Measurements from ENCODE around the gene HS3ST4. TPM values are rescaled to one million over a fixed set of nuclear protein-coding genes. Genes with fewer than 3 reads are reported as not detected.

HS3ST4 gene
- total and polyA plus RNA-seq, 9 donors: 0.04 to 0.81 (median 0.15) TPM; not detected in 3

DNA sequence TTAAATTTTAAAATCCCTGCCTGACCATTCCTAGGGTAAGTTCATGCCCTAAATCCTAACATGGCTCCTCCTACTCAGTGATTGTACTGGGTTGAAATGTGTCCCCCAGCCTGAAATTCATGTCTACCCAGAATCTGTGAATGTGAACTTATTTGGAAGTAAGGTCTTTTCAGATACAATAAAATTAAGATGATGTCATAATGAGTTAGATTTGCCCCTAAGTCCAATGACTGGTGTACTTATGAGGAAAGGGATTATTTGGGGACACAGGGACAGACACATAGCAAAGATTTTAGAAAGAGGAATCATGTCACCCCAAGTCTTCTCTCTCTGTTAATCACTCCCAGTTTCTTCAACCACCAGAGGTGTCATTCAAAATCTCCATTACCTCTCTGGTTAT is 185.3 kb downstream of the HS3ST4 start:
- no peak overlapping the region for H3K4me3 ChIP-seq (ENCODE audit: low read length)
- H3K27ac ChIP-seq (ENCODE audit: low read length): no peak overlapping the region
- H3K9me3 ChIP-seq (replicated peaks; ENCODE audit: control insufficient read depth, low read depth, low read length): no peaks in the 10 kb centered on the region
- H3K27me3 ChIP-seq (ENCODE audit: control insufficient read depth, insufficient read depth, low read length): no peaks in the 10 kb centered on the region
- no peaks in the 10 kb centered on the region for H3K36me3 ChIP-seq (ENCODE audit: control insufficient read depth, insufficient read depth, low read length)
- no peak for DNase-seq
- H3K4me1 ChIP-seq (ENCODE audit: control insufficient read depth, insufficient read depth, low read length): no peaks in the 10 kb centered on the region

DNA sequence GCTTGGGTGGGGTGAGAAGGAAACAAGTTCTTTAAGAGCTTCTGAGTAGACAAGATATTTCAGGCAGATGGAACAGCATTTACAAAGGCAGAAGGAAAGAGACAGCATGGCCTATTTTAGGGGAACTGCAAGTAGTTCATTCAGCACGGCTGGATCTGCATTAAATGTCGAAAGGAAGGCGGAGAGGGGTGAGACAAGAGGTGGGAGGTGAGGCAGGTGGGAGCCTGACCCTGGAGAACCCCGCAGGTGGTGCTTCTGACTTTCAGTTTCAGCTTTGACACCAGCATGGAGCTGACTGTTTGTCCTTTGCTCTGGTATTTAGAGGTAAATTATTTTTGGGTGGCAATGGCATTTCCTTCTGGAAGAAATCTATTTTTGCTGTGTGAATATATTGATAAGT is 194.8 kb downstream of the HS3ST4 start:
- Histone ChIP-seq H3K27me3 (ENCODE audit: control insufficient read depth, insufficient read depth, low read length) (no peaks in the 10 kb centered on the region), H3K4me1 (ENCODE audit: control insufficient read depth, insufficient read depth, low read length) (no peaks in the 10 kb centered on the region), H3K4me3 (ENCODE audit: low read length) (no peak overlapping the region), H3K27ac (ENCODE audit: low read length) (no peak overlapping the region), H3K9me3 (replicated peaks; ENCODE audit: control insufficient read depth, low read depth, low read length) (no peaks in the 10 kb centered on the region), H3K36me3 (ENCODE audit: control insufficient read depth, insufficient read depth, low read length) (no peaks in the 10 kb centered on the region)
- DNase-seq: no peak
- 70% methylated on average over 4 of the region's 4 CpGs for WGBS (ENCODE audit: insufficient coverage)

DNA sequence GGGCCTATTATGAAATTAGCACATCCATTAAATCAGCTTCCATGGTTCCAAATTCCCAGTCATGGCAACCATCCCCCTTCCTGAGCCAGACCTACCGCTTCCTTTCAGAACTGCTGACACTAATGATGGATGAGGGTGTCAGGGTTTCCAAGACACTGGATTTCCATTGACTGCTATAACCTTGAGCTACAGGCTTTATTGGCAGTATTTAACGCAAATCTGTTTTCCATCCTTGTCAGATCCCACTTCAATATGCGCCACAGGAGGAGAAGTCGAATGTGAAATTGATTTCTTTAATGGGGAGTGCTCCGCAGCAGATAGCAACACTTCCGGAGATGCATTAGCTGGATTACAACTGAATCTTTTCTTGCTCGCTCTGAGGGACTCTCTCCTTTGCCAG is 197.1 kb downstream of the HS3ST4 start:
- DNase-seq: peak; percentile 83
- no peak overlapping the region for H3K27ac ChIP-seq (ENCODE audit: low read length)

DNA sequence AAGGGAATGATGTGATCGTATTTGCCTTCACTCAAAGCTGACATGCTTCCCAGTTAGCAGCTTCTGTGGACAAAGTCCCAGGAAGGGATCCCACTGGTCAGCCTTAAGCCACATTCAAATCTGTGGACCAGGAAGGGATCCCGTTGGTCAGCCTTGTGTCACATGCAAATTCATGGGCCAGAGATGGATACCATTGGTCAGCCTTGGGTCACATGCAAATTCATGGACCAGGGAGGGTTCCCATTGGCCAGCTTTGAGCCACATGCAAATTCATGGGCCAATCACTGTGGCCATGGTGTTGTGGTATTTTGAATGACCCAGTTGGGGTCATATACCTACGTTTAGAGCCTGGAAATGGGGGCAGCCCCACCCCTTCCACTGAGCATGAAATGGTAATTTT is 201.6 kb downstream of the HS3ST4 start:
- Histone ChIP-seq H3K4me3 (ENCODE audit: low read length) (no peak overlapping the region), H3K9me3 (replicated peaks; ENCODE audit: control insufficient read depth, low read depth, low read length) (no peaks in the 10 kb centered on the region), H3K36me3 (ENCODE audit: control insufficient read depth, insufficient read depth, low read length) (no peaks in the 10 kb centered on the region), H3K27ac (ENCODE audit: low read length) (no peak overlapping the region), H3K27me3 (ENCODE audit: control insufficient read depth, insufficient read depth, low read length) (no peaks in the 10 kb centered on the region), H3K4me1 (ENCODE audit: control insufficient read depth, insufficient read depth, low read length) (no peaks in the 10 kb centered on the region)
- DNase-seq: no peak
- WGBS (ENCODE audit: insufficient coverage): 60% methylated on average over 3 of the region's 3 CpGs

More for the DNA sequence above, 197.1 kb downstream of the HS3ST4 start:
- no peaks in the 10 kb centered on the region for H3K9me3 ChIP-seq (replicated peaks; ENCODE audit: control insufficient read depth, low read depth, low read length)
- WGBS (ENCODE audit: insufficient coverage): 0% methylated on average over 2 of the region's 7 CpGs
- H3K36me3 ChIP-seq (ENCODE audit: control insufficient read depth, insufficient read depth, low read length): no peaks in the 10 kb centered on the region
- no peak overlapping the region for H3K4me3 ChIP-seq (ENCODE audit: low read length)
- H3K4me1 ChIP-seq (ENCODE audit: control insufficient read depth, insufficient read depth, low read length): no peaks in the 10 kb centered on the region
- H3K27me3 ChIP-seq (ENCODE audit: control insufficient read depth, insufficient read depth, low read length): no peaks in the 10 kb centered on the region

DNA sequence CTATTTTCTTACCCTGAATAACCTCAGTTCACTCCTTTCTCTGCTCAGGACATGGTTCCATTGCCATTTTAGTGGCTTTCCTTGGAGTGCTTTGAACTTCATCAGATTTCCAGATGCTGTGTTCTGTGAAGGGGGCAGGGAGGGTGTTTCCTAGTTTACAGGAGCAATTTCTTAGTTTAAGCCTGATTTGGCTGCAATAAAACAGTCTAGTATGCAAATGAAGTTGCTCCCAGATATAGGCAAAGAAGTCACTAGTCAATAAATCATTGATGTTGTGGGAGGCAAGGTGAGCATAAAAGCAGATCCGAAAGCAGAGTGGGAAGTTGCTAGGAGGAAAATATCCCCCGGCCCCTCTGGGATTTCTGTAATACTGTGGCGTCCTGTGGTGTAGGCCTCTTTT is 202.3 kb downstream of the HS3ST4 start:
- Histone ChIP-seq H3K36me3 (ENCODE audit: control insufficient read depth, insufficient read depth, low read length) (no peaks in the 10 kb centered on the region), H3K27me3 (ENCODE audit: control insufficient read depth, insufficient read depth, low read length) (no peaks in the 10 kb centered on the region), H3K27ac (ENCODE audit: low read length) (no peak overlapping the region), H3K9me3 (replicated peaks; ENCODE audit: control insufficient read depth, low read depth, low read length) (no peaks in the 10 kb centered on the region), H3K4me3 (ENCODE audit: low read length) (no peak overlapping the region), H3K4me1 (ENCODE audit: control insufficient read depth, insufficient read depth, low read length) (no peaks in the 10 kb centered on the region)
- DNase-seq: no peak
- no CpG with 5 or more reads among the region's 3 CpGs for WGBS (ENCODE audit: insufficient coverage)

DNA sequence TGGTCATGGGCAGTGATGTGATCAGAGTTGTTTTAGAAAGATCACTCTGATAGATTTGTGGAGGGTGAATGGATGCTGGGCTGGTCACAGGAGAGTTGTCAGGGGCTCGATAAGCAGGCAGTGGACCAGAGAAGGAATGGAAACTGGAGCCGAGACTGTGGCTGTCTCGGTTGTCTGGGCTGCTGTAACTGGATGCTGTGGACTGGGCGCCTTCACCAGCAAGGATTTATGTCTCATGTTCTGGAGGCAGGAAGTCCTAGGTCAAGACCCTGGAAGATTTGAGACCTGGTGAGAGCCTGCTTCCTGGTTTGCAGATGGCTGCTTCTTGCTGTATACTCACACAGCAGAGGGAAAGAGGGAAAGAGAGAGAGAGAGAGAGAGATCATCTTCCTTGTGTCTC is 203.6 kb downstream of the HS3ST4 start:
- H3K36me3 ChIP-seq (ENCODE audit: control insufficient read depth, insufficient read depth, low read length): no peaks in the 10 kb centered on the region
- 25% methylated on average over 4 of the region's 4 CpGs for WGBS (ENCODE audit: insufficient coverage)

DNA sequence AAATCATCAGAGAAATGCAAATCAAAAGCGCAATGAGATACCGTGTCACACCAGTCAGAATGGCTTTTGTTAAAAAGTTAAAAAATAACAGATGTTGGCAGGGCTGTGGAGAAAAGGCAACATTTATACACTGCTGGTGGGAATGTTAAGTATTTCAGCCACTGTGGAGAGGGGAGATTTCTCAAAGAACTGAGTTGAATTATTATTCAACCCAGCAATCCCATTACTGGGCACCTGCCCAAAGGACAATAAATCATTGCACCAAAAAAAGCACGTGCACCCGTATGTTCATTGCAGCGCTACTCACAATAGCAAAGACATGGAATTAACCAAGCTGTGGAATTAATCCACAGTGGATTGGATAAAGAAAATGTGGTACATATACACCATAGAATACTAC is 204.7 kb downstream of the HS3ST4 start:
- H3K27me3 ChIP-seq (ENCODE audit: control insufficient read depth, insufficient read depth, low read length): no peaks in the 10 kb centered on the region
- no peaks in the 10 kb centered on the region for H3K36me3 ChIP-seq (ENCODE audit: control insufficient read depth, insufficient read depth, low read length)
- WGBS (ENCODE audit: insufficient coverage): no CpG with 5 or more reads among the region's 5 CpGs
- H3K4me1 ChIP-seq (ENCODE audit: control insufficient read depth, insufficient read depth, low read length): no peaks in the 10 kb centered on the region
- H3K9me3 ChIP-seq (replicated peaks; ENCODE audit: control insufficient read depth, low read depth, low read length): no peaks in the 10 kb centered on the region
- no peak overlapping the region for H3K4me3 ChIP-seq (ENCODE audit: low read length)
- no peak overlapping the region for H3K27ac ChIP-seq (ENCODE audit: low read length)
- peak; percentile 21 for DNase-seq

More for the DNA sequence above, 203.6 kb downstream of the HS3ST4 start:
- Histone ChIP-seq H3K4me1 (ENCODE audit: control insufficient read depth, insufficient read depth, low read length) (no peaks in the 10 kb centered on the region), H3K4me3 (ENCODE audit: low read length) (no peak overlapping the region), H3K9me3 (replicated peaks; ENCODE audit: control insufficient read depth, low read depth, low read length) (no peaks in the 10 kb centered on the region), H3K27ac (ENCODE audit: low read length) (no peak overlapping the region), H3K27me3 (ENCODE audit: control insufficient read depth, insufficient read depth, low read length) (no peaks in the 10 kb centered on the region)
- DNase-seq: no peak

DNA sequence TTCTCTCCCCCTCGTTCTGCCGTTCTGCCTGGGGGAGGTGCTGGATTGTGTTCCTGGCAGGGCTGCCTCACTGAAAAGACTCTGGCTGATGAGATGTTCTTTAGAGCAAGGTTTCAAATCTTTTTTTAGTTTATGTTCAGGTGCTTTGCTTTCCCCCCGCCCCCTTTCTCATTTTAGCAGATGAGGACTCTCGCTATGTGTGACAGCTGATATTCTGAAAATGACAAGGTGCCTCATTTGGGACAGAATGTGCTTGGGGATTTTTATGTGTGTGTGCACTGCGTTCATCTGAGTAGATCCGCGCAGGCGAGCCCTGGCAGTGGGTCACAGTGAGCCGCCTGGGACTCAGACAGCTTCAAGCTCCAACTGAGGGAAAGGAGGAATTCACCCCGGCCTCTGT is 205.9 kb downstream of the HS3ST4 start:
- Histone ChIP-seq H3K27me3 (ENCODE audit: control insufficient read depth, insufficient read depth, low read length) (no peaks in the 10 kb centered on the region), H3K4me1 (ENCODE audit: control insufficient read depth, insufficient read depth, low read length) (no peaks in the 10 kb centered on the region), H3K36me3 (ENCODE audit: control insufficient read depth, insufficient read depth, low read length) (no peaks in the 10 kb centered on the region), H3K4me3 (ENCODE audit: low read length) (no peak overlapping the region), H3K9me3 (replicated peaks; ENCODE audit: control insufficient read depth, low read depth, low read length) (no peaks in the 10 kb centered on the region), H3K27ac (ENCODE audit: low read length) (no peak overlapping the region)
- DNase-seq: no peak
- 36% methylated on average over 5 of the region's 10 CpGs for WGBS (ENCODE audit: insufficient coverage)

DNA sequence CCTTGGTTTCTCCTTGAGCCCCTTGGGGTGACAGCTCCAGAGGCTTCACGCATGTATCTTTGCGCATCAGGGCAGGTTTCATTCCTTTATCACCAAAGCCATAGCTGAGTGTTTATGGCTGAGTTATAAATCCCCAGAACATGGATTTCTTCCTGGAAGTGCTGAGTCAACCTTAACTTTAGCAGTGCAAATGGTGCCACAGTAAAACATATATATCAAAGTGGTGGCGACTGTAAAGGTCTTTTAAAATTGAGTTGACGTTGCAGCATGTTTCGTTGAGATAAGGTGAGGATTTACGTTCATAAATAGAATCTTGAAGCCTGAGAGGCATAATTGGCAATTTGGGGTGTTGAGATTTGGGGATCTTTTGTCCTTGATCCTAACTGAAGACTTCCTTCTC is 214.1 kb downstream of the HS3ST4 start:
- Histone ChIP-seq H3K4me1 (ENCODE audit: control insufficient read depth, insufficient read depth, low read length) (no peaks in the 10 kb centered on the region), H3K4me3 (ENCODE audit: low read length) (no peak overlapping the region), H3K27me3 (ENCODE audit: control insufficient read depth, insufficient read depth, low read length) (no peaks in the 10 kb centered on the region), H3K36me3 (ENCODE audit: control insufficient read depth, insufficient read depth, low read length) (no peaks in the 10 kb centered on the region), H3K27ac (ENCODE audit: low read length) (no peak overlapping the region), H3K9me3 (replicated peaks; ENCODE audit: control insufficient read depth, low read depth, low read length) (no peaks in the 10 kb centered on the region)
- 100% methylated on average over 1 of the region's 6 CpGs for WGBS (ENCODE audit: insufficient coverage)
- no peak for DNase-seq

DNA sequence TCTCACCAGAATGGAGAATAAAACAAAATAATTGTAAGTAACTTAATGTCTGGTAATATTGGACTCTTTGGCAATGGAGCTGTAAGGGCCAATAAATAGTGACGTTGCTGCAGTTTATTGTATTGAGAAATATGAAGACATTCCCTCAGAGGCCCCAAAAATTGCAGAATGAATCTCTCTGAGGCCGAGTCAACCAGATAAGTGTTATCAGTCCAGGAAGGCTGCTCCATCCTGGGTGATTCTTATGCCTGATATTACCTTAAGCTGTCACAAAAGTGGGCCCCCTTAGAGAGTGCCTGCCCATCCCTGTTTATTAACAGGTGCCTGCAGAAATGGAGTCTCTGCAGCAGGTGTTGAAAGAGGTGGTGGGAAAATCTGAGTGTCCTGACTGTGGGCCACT is 219.2 kb downstream of the HS3ST4 start:
- DNase-seq: no peak
- H3K36me3 ChIP-seq (ENCODE audit: control insufficient read depth, insufficient read depth, low read length): no peaks in the 10 kb centered on the region
- no peaks in the 10 kb centered on the region for H3K4me1 ChIP-seq (ENCODE audit: control insufficient read depth, insufficient read depth, low read length)
- peaks cover 2% of the 10 kb centered on the region for H3K27me3 ChIP-seq (ENCODE audit: control insufficient read depth, insufficient read depth, low read length)
- no peak overlapping the region for H3K4me3 ChIP-seq (ENCODE audit: low read length)
- H3K9me3 ChIP-seq (replicated peaks; ENCODE audit: control insufficient read depth, low read depth, low read length): no peaks in the 10 kb centered on the region
- 60% methylated on average over 1 of the region's 2 CpGs for WGBS (ENCODE audit: insufficient coverage)
- H3K27ac ChIP-seq (ENCODE audit: low read length): no peak overlapping the region

DNA sequence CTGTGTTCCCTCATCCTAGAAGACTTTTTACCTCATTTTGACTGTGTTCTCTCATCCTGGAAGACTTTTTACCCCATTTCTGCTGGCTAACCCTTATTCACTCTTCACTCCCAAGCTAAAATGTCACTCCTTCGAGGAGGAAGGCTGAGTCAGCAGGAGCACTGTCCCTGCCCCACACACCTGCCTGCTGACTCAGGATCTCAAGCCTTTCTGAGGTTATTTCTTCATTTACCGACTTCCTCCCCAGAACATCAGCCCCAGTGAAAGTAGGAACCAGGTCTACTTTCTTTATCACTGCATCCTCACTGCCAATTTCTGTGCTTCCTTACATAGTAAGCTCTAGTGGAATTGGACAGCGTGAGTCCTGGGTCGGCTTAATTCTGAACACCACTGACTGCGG is 220.6 kb downstream of the HS3ST4 start:
- Histone ChIP-seq H3K9me3 (replicated peaks; ENCODE audit: control insufficient read depth, low read depth, low read length) (no peaks in the 10 kb centered on the region), H3K27me3 (ENCODE audit: control insufficient read depth, insufficient read depth, low read length) (peaks cover 2% of the 10 kb centered on the region), H3K4me1 (ENCODE audit: control insufficient read depth, insufficient read depth, low read length) (no peaks in the 10 kb centered on the region), H3K4me3 (ENCODE audit: low read length) (no peak overlapping the region), H3K27ac (ENCODE audit: low read length) (no peak overlapping the region), H3K36me3 (ENCODE audit: control insufficient read depth, insufficient read depth, low read length) (no peaks in the 10 kb centered on the region)
- whole genome bisulfite sequencing (ENCODE audit: insufficient coverage): 56% methylated on average over 5 of the region's 5 CpGs
- no peak for DNase-seq

Measured in muscle of leg (tissue), 11 donors.